GM12874 (cell line): ENCODE data around the gene SLC45A2.

ENCODE experiments used
- CTCF ChIP-seq: IDR thresholded peaks from 2 replicates; pipeline ENCODE4 v1.5.1; 2011; ENCODE audit warnings: low read depth, mild to moderate bottlenecking, control low read depth, low read length, moderate library complexity; ENCODE audit not compliant: insufficient read depth

The SLC45A2 gene

GRCh38 chr5:33903118-33903517 lies 81.4 kb downstream of the SLC45A2 start:
- TF ChIP-seq CTCF, result no peak

- no peak for TF ChIP-seq CTCF
Observed at GRCh38 chr5:33901156-33901555, 83.3 kb downstream of the SLC45A2 start.
